Measurements from ENCODE around the gene RIN3. TPM values are rescaled to one million over a fixed set of nuclear protein-coding genes. Genes with fewer than 3 reads are reported as not detected.
"Not testable (repeated sequence)": the region's sequence is repeated elsewhere in the genome, so short reads cannot be mapped to it uniquely, and the experiment has no call there.

Gene RIN3
- polyA plus RNA-seq, 3 donors = 6.9 to 8.3 (median 7.8) TPM

DNA sequence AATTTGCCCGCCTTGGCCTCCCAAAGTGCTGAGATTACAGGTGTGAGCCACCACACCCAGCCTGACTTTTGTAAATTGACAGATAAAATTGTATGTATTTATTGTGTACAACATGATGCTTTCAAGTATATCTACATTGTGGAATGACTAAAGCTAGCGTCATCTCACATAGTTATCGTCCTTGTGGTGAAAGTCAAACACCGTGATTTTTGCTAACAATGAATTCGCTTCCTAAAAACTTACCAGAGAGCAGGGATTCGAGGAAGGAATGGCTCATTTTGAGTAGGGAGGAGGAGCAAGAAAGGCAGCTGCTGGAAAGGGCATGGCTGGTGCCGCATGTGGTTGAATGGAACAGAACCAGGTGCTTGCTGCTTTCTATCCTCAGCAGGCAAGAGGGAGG, 149.5 kb downstream of the RIN3 start:
- no peak for DNase-seq

DNA sequence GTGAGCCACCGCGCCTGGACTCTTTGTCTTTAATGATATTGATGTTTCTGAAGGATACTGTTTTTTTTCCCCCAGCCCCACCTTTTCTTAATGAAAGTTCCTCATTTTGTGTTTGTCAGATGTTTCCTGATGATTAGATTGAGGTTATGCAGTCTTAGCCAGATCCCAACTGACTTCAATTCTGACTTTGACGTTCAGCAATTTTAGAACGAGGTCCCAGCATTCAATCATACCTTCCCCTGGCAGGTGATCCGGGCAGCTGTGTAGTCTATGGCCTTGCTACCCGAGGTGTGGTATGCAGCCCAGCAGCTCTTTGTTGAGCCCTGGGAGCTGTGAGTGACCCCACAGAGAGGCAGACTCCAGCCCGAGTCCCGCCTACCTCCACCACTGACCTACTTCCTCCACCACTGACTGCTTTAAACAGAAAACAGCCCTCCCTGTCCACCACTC, 152.1 kb downstream of the RIN3 start:
- no peak for DNase-seq

DNA sequence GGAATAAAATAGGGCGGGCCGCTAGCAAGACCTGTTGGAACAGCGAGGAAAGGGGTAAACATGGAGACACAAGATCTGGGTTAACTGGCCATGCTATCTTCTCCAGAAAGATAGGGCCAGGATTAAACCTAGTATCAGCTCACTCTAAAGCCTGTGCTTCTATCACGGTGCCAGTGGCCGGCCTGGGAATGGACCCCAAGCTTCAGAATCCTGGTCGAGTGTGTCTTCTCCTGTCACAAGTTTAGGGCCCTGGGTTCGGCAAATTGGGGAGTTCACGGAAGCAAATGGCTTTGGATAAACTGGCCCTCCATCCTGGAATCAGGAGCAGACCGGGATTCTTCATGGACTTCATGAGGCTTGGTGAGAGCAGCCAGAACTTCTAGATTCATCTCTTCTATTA, 152.7 kb downstream of the RIN3 start:
- no peak for DNase-seq

DNA sequence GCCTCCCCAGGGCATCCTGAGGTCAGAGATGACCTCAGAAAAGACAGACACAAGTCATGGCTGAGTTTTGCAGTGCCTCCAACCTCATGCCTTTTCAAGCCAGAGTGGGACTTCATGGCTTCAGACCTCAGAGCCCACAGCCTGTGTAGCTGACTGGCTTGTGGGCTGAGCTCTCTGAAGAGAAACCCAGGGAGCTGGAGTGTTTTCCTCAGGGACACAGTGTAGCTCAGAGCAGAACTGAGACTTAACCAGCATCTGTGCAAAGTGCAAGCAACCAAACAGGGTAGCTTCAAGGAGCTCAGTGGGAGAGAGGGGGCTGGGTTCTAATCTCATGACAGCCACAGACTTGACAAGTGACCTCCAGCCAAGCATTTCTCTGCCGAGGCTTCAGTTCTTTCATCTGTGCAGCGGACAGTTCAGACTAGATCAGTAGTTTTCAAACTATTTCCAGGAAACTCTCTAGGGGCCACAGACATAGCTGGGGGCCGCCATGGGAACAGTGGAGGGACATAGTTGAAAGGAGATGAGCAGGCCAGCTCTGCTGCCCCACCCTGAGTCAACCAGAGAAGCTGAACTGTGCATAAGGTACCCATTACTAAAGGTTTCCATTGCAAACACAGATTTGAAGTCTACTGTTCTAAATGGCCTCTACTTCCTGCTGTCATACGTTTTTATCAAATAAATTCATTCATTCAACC, 154.8 kb downstream of the RIN3 start:
- no peak for DNase-seq

DNA sequence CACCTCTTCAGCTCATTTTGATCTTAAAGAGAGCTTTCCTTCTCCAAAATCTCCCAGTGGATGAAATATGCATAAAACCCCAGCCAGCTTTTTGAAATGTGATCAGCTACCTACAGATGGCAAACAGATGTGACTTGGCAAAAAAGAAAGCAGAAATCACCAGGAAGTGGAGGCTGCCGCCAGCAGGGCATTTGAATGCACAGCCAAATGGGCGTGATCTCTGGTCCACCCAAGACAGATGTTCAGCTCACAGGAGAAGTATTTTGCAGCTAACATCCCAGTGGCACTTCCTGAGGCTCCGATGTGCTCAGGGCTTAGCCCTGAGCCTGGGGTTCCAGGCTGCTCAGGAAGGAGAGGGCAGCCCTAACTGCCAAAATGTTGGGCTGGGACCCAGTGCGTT, 156.6 kb downstream of the RIN3 start:
- DNase-seq = no peak

DNA sequence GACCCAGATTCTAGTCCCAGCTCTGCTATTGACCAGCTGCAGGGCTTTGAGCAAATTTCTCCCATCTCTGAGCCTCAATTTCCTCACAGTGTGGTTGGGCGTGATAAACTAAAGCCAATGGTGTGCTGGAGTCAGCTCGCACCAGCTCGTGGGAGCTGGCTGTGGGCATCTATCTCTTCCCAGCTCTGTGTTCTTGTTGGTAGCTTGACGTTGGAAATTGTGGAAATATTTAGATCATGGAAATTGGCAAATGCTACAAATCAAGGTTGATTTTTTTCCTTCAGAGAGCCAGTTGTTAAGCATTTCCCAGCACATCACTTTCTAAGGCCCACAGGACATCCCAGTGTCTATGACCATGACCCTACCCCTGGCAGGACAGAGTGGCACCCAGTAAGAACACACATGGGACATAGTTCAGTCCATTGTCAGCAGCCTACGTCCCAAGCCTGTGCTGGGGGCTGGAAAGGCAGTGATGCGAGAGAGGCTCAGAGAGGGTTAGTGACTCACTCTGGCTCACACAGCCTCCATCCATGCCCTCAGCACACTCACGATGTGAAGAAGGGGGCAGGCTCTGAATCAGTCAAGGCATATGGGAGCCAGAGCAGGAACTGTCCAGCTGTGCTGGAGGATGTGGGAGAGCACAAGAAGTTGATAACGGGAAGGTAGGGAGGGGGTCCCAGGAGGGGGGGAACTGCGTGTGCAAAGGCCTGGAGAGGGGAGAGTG, 157.2 kb downstream of the RIN3 start:
- no peak for DNase-seq

DNA sequence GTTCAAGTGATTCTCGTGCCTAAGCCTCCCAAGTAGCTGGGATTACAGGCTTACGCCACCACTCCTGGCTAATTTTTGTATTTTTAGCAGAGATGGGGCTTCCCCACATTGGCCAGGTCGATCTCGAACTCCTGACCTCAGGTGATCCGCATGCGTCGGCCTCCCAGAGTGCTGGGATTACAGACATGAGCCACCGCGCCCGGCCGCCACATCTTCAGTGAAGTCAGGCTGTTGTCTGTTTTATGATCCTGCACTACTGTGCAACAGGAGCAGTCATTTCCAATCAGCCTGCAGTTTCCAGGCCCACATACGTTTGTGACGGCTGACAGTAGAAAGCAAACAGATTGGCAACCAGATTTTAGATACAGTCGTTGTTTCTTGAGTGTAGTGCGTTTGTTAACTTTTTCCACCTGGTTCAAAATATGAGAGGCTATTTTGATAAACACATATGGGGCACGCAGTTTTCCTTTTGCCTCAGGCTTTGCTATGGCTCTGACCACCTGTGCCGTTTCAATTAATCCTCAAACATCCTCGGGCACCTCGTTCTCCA, 160.1 kb downstream of the RIN3 start:
- DNase-seq = no peak

DNA sequence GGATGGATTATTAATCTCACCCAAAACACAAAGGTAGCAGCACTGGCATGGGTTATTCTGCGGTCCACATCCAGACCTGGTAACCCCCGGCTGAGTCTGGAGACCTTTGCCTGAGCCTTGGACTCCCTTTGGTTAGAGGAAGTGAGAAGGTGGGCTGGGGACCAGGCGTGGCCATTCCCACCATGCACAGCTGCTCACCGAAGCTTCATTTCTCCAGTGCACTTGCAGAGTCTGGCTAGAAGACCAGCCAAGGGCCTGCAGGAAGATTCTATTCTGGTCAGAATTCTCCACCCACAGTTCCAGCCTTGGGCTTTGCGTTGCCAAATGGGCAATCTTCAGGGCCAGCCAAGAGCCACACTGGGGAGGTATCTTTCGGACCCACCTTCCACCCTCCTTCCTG, 161.8 kb downstream of the RIN3 start:
- no peak for DNase-seq

DNA sequence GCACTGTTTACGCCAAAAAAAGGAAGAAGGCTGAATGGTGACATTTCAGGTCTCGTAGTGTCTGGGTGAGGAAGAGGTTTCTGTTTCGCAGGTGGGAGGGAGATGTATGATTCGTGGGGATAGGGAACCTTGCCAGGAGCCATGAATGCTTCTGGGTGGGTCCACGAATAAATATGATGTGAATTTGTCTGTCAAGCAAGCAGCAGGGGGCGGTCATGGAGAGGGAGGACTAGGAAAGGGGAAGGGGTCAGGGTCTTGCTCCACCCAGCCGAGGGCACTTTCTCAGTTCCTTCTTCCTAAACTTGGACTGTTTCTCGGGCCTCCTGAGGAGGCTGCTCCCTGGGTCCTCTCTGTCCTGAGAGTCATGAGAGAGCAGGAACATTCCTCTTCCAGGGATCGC, 162.4 kb downstream of the RIN3 start:
- no peak for DNase-seq

DNA sequence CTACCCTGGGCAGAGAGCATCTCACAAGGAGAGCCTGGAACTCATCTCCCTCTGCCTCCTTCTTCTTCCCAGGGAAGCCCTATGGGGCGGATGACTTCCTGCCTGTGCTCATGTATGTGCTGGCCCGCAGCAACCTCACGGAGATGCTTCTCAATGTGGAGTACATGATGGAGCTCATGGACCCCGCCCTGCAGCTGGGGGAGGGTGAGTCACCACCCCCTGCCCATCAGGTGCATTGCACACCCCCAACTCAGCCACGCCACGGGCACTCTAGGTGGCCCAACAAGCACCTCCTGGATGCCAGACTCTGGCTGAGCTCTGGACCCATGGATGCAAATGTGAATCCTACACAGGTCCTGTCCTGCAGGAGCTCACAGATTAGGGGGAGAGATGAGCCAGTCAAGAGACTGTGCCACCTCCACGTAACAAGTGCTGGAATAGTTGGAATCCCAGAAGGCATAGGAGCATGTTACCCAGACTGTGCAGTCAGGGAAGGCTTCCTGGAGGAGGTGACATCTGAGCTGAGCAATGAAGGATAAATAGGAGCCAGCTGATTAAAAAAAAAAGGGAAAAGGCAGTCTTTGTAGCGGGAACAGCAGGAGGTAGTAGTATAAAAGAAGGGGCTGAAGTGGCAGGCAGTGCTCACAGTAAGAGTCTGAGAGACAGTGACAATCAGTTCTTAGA, 163.0 kb downstream of the RIN3 start:
- no peak for DNase-seq

DNA sequence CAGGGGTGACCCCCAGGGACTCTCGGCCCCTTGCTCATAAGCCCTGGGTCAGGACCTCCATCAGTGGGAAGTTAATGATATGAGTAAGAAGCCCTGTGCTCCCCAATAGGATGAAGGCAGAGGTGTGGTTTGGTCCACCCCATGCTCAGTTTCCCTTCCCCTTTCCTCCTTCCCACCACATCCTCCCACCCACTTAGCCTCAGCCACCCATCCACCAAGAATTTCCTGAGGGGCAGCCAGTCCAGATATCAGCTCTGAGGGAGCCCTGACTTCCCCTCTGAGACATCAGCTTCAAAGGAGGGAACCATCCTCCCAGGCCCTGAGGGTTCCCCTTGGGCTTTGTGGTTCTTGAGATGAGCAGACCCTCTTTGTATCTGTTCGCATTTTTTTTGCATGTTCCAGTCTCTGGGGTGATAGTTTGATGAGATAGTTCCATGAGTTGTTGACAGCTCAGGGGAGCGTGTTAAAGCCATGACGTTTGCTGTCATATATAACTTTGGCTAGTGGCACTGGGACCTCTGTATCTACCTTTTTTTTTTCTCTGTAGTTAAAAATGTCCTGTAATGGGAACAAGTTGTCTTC, 163.6 kb downstream of the RIN3 start:
- no peak for DNase-seq

DNA sequence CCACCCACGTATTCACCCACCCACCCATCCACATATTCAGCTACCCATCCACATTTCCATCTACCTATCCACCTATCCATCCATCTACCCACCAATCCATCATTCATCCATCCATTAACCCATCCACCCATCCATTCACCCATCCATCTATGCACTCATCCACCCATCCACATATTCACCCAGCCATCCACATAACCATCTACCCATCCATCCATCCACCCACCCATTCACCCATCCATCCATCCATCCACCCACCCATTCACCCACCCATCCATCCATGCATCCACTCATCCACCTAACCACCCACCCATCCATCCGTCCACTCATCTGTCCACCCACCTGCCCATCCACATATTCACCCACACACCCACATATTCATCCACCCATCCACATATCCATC, 164.4 kb downstream of the RIN3 start:
- DNase-seq = no peak

DNA sequence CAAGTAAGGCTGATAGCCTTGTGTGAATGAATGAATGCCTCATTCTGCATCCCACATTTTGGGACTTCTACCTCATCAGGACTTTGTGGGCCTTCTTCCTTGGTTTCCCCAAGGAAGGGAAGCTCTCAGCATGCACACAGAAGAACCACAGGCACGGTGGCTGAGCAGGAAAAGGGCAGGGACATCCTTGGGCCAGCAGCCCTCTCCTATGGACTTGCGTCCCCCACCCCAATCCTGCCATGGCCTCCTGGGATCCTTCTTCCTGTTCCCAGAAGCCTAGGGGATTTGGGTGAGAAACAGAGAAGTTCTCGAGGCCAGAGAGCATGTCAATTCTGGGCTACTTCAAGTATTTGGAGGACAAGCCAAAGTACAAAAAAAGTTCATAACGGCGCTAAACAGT, 165.2 kb downstream of the RIN3 start:
- DNase-seq = no peak

DNA sequence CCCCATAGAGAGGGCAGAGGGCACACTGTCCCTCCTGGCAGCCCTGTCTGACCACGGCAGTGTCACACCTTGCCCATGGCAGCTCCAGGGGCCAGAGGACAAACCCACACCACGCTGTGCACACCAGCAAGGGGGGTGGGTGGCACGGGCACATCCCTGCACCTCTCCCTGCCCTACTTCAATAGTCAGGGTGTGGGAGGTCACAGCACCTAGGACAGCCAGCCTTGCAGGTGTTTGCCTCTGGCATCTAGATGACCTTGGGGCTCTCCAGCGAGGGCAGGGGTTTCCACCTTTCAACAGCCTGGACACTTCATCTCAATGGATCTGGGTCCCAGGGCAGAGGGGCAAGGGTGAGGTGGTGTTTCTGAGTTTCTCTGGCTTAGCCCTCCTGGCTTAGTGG, 165.7 kb downstream of the RIN3 start:
- no peak for DNase-seq

DNA sequence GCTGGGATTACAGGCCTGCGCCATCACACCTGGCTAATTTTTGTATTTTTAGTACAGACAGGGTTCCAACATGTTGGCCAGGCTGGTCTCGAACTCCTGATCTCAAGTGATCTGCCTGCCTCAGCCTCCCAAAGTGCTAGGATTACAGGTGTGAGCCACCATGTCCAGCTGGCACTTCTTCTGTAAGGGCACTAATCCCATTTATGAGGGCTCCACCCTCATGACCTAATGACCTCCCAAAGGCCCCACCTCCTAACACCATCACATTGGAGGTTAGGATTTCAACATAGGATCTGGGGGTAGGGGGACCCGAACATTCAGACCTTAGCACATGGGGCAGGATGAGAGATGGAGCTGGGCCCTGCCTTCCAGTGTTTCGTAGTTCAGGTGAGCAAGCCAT, 166.7 kb downstream of the RIN3 start:
- DNase-seq = not testable (repeated sequence)

DNA sequence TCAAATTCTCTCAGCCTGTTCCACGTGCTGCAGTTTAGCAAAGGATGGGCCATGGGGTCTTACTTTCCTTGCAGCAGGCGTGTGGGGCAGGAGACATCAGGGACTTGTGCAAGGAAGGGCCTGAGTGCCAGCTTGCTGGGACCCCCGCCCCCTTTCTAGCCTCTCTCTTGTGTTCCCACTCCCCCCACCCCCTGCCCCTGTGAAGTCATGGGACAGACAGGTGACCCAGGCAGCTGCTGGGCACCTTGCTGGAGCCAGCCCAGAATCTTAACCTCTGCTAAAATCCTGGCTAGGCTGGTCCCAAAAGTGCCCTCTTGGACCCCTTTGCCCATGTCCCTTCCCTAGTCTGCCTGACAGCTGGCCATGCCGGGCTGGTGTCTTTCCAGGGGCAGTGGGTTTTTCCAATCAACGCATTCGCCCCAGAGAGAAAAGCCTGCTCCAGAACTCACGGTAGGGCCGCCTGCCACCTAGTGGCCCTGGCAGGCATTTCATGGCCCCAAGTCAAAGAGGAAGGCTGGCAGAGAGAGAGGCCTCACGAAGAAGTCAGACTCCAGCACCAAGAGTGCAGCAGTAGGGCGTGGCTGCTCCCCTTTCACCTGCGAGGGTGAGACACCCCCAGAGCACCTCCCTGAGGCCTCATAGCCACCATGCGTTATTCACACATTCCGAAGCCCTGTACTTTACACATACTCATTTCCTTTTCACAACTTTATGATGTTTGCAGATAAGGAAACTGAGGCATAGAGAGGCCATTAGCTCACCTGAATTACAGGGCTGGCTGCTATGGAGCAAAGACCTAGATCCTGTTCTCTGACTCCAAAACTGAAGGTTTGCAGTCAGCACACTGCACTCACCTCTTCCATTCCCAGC, 167.4 kb downstream of the RIN3 start:
- DNase-seq = peak; percentile 54

DNA sequence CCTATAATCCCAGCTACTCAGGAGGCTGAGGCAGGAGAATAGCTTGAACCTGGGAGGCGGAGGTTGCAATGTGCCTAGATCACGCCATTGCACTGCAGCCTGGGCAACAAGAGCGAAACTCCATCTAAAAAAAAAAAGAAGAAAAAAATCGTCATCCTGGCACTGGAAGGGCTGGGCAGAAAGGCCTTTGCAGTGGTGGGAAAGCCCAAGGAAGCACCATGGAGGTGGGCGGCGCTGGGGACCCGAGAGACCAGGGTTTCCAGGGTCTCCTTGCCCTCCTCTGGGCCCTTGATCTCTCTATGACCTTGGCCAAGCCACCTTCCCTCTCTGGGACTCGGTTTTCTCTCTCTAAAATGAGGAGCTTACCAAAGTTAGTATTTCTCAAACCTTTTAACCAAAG, 169.5 kb downstream of the RIN3 start:
- no peak for DNase-seq

DNA sequence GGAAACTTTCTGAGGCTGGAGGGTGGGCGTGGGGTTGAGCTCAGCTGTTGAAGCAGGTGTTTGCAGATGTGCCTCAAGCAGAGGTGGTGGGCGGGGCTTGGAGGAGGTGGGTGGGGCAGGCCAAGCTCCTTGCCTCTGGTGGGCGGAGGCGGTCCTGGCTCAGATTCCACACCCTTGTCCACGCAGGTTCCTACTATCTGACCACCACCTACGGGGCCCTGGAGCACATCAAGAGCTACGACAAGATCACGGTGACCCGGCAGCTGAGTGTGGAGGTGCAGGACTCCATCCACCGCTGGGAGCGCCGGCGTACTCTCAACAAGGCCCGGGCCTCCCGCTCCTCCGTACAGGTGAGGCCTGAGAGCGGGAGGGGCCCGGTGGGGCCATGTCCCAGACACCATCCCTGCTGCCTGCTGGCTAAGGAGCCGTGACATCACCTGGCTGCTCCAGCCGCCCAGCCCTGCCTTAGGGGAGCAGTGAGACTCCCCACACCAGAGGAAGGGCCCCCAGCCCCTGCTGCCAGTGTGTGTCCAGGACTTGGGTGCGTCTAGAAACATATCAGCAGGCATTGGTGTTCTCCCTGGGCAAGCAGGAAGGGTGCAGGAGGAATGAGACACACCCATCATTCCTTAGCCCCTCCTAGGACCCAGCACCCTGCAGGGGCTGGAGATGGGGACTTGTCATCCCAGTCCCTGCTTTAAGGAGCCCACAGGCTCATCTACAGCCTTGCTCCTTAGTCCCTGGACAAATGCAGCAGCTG, 171.4 kb downstream of the RIN3 start:
- no peak for DNase-seq

DNA sequence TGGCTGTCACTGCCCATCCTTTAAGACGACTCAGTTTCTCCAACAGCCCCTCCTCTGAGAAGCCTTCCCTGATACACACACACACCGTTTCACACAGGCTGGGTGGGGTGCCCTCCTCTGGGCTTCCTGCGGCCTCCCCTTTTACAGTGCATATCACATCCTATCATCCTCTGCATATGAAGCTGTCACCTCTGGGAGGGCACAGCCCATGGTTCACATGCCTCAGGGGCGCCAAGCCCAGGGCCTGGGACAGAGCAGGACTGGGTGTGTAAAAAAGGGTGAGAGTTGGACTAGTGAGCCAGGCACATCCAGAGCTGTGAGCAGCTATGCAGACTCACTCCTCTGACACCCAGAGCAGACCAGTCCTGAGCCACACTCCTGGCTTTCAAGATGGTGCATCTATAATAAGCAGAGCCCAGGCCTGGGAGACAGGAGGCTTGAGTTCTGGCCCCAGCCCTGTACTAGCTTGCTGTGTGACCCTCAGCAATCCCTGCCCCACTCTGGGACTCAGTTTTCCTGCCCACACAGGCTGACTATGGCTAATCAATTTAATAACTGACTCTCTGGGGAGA, 172.3 kb downstream of the RIN3 start:
- DNase-seq = no peak

DNA sequence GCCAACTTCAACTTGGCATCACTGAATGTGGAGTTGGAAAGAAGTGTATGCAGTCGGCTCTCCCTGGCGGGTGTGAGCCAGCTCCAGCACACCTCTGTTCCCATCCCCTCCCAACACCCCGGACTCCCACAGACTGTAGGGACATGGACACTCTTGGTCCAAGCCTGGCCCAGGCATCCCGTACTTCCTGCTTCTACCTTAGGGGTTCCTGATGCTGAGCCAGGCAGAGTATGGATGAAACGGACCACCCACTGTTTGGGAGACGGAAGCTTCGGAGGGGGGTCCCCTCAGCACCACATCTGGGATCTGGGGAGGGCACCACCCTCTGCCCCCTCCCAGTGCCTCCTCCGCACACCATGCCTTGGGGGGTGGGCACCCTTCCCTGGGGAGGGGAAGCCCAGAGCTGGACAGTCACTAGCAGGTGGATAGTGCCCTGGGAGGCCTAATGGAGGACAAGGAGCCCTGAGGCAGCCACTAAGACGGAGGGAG, 172.9 kb downstream of the RIN3 start:
- no peak for DNase-seq

Measured in renal pelvis (tissue), 4 donors.